Left hindlimb (tissue), 1 donor: ENCODE data around the gene ZFHX2.
A peak's percentile ranks its signal among the peaks of the same experiment; 100 is the strongest.

Experiments used
- DNase-seq: peaks from one replicate; pipeline ENCODE4 v3.0.0-alpha.2; 2018

ZFHX2 gene

DNA sequence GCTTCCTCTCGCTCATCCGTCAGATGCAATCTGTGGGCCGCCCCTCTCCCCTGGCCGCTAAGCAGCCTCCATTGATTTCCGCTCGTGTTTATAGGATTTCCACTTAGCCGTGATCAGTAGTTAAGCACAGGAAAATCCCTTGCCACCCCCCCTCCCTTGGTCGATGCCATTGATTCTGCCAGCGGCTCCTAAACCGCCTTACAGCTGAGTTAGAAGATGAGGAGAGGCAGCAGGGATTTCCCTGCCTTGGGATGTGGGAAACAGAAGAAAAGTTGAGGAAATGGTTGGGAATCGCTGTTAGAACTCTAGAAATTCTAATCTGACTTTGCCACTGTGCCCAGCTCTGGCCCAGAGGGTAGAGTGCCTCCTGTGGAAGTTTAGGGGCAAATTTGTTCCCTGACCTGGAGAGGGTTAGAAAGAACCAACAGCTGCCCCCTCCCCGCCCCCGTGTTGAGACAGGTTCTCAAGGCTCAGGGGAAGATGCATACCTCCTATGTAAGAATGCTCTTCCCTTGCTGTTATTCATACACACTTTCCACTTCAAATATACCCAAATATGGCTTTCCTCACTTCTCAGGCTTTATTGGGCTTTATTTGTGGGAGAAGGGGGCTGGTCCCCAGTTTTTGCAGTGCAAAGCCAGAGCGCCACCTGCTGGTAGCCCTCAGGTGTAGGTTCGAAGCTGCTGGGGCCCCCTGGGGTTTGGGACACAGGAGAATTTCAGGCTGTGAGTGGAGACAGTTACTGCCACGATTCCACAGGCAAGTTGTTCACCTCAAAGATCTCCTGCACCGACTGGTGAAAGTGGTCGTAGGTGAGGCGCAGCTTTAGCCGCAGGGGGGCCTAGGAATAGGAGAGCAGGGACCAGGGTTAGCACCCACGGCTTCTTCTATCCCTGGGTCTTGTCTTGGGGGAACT lies 7.7 kb upstream of the ZFHX2 start:
- DNase-seq, result no peak

DNA sequence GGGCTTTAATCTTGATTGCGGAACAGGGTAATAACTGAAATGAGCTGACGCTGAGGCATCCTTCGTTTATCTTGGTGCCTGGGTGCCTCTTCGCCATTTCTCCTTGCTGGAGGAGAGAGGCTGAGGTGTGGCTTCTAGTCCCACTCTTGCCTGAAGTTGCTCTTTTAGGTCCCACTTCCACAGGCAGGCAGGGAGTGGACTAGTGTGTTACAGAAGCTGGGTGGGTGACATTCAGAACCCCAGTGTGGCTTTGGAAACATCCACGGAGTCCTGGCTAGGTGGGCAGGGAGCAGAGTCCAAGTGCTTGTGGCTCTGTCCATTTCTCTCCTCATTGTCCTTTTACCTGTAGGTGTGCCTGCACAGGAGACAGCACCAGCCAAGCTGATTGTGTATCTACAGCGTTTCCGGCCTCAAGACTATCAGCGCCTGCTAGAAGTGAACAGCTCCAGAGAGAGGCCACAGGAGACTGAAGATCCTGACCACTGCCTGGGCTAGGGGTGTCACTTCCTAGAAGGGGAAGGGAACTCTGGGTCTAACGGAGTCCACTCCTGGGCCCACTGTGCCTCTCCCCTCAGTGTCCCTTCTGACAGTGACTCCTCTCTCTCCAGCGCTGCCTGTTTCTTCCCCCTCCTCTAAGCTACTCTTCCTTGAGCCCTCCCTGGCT lies 6.9 kb upstream of the ZFHX2 start:
- no peak for DNase-seq

DNA sequence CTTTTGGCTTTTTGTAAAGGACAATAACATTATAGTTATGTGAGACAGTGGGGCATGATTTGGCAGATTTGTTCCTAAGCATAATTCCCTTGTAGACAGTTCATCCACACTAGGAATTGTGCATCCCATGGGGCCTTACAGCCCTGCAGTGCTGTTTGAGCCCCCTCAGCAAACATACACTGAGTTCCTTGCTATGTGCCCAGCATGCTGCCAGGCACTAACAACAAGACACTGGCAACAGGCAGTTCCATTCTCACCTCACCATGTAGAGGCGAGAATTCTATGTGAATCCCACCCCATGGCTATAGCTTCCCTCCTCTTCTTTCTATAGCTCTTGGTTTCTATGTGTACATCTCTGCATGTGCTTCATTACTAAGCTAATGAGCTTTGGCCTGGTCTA lies 6.4 kb upstream of the ZFHX2 start:
- no peak for DNase-seq

DNA sequence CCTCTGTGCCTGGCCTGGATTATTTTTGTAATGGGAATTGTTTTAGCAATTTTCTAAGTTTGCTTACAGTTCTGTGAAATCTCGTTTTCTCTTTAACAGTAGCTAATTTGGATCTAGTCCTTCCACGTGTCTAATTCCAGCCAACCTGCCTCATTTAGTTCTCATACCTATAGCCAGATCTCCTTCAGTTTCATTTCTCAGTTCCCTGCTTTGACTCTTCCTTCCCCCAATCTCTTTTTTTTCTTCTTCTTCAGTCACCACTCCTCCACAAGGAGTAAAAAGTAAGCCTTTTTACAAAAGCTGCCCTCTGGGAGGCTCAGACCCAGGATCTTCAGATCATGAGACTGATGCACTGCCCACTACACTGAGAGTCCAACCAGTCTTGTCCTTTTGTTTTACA lies 6.0 kb upstream of the ZFHX2 start:
- DNase-seq, result no peak

DNA sequence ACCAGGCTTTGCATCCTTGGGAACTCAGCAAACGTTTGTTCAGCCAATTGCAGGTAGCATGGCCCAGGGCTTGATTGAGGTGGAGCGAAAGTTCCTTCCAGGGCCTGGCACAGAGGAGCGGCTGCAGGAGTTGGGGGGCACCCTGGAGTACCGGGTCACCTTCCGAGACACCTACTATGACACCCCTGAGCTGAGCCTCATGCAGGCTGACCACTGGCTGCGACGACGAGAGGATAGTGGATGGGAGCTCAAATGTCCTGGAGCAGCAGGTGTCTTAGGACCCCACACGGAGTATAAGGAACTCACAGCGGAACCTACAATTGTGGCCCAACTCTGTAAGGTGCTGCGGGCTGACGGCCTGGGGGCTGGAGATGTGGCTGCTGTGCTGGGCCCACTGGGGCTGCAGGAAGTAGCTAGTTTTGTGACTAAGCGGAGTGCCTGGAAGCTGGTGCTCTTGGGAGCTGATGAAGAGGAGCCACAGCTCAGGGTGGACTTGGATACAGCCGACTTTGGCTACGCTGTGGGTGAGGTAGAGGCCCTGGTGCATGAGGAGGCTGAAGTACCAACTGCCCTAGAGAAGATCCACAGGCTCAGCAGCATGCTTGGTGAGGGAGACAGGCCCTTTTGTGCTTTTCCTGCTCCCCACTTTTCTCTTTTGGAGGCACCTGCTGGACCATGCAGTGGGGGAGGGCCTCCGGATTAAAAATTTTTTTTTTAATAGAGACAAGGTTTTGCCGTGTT lies 5.3 kb upstream of the ZFHX2 start:
- DNase-seq, result no peak

DNA sequence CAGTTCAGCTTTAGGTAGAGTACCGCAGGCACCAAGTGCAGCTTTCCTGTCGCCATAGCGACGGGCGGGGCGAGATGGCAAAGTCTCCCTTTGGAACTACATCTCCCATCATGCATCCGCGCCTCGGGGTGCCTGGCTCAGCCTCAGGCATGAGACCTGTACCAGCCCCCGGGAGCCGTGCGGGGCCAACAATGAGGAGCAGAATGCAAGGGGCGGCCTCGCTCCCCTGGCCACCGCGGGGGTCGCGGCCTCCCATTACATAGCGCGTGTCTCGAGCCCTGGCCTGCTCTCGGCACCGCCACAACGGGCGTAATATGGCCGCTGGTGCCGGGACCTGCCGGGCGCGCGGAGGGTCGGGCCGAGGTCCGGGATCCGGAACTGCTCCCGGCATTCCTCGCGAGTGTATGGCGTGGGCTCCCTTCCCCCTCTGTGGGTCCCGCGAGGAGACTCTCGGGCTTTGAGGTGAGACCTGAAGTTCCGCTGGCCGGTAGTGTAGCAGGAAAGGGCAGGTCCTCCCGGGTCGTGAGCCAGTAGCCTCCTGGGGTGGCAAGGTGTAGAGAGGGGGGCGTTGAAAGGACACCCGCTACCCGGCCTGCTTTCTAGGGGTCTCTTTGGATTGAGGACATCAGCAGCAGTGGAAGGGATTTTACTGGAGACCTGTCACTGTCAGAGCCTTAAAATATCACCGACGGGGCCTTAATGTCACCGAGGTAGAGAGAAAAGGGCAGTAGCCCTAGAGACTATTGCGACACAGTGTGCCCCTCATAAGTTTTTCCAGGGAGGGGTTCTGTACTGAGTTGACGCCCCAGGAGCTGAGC lies 4.5 kb upstream of the ZFHX2 start, which contains the start of gene THTPA:
Gene THTPA (plus strand): TSS at position 390 of the 818 bp plus-strand sequence. CDS start 487 bp downstream, outside the sequence.
- DNase-seq, result peak; percentile 92

DNA sequence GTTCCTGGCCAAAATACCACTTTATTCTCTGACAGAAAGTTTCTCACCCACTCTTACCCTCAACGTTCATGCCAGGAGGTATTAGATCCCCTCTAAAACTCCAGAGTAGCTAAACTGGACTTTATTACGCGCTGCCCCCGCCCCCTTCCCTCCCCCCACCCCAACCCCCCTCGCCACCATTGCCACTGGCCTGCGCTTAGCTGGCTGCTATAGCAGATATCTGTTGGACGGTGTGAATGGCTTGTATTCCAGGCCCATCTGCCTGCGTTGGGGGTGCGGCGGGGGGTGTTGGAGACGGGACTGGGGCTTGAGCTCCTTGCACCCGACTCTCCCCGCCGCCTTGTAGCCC lies 3.9 kb upstream of the ZFHX2 start:
- DNase-seq, result no peak

DNA sequence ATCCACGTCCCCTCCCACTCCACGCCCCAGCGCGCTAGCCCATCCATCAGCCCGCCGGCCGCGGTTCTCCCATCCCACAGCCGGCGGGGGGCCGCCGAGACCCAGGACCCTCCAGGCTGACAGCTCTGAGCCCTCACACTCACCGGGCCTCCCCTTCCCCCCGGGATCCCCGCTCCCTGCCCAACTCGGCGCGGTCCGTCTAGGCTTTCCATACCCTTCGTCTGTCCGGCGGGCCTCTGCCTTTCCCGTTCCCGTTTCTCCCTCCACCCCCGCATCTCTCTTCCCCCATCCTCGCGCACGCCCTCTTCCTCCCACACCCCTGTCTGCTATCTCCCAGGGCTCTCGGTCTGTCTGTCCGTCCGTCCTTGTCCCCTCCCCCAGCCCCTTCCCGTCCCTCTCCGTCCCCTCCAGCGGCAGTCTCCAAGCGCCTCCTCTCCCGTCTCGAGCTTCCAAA lies 726 bp downstream of the ZFHX2 start:
- no peak for DNase-seq

DNA sequence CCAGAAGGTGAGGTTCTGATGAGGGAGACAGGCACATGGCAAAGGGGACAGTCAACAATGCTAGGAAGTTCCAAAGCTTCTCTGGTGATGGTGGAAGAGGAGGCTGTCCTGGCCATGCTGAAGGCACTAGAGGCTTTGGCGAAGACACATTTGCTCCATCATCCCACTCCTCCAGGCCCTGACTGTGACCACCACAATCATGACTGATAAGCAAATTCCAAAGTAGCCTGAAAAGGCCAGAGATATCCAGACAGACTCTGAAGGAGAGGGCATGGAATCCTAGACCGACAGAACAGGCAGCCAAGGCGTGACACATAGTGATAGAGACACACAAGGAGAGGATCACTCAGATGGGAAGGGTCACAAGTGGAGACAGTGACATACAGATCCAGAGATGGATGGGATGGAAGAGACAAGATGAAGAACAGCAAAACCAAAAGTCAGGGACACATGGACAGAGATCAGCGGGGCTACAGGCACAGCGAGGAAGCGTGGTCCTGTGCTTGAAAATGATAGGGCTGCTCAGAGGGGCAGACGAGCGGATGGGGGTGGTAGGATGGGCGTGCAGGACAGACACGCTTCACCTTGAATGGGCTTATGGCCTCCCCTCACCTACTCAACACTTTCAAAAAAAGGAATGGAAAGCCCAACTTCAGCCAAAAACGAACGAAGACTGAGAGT lies 1.3 kb downstream of the ZFHX2 start:
- DNase-seq, result peak; percentile 23

DNA sequence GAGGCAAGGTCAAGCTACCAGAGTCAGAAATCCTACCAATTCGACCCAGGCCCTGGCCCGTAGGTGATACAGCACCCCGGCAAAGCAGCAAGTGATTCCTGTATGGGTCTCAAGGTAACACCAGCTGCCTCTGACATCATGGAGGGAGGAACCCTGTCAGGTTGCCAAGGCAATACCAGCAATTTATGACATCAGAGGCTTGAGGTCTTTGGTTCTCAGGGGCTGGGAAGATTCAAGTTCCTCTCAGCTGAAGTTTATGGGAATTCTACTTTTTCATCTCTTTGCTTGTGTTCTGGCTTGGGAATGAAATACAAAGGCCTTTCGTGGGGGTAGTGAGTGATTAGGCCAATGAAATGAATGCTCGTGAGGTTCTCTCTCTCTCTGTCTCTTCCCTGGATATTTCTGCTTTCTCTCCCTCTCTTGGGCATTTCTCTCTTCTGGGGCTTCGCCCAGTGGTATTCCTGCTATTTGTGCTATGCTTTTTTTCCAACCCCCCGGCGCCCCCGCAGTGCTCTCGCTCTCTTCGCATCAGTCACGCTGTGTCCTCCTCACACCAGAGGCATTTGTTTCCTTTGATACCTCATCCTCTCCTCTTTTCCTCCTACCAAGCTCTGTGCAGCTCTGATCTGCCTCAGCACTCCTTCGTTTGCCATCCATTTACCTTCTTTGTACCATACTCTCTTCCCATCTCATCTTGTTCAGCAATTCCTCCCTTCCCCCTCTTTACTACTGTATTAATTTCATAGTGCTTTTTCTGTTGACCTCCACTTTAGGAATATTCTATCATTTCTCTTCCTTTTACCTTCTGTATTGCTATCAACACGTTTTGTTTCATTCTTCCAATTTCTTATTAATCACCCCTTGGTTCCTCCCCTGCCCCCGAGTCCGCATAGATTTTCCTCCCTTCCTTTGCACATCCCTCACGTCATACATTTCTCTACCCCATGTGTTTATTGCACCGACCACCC lies 2.9 kb downstream of the ZFHX2 start:
- peak; percentile 14 for DNase-seq

DNA sequence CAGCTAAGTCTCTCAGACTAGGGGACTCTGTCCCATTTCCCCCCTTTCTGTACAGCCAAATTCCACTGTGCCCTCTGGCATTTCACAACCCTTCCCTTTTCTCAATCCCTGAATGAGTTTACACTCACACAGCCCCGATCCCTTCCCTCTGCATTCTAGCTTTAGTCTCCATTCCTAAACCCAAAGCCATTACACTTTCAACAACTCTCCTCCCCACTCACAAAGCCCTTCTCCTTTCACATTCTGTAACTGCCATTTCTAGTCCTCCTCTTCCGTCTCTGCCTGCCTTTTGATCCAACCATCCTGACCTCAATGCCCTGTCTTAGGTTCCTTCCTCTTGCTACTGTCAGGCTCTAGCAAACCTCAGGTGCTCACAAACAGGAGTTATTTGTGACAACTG lies 3.6 kb downstream of the ZFHX2 start:
- DNase-seq, result no peak

DNA sequence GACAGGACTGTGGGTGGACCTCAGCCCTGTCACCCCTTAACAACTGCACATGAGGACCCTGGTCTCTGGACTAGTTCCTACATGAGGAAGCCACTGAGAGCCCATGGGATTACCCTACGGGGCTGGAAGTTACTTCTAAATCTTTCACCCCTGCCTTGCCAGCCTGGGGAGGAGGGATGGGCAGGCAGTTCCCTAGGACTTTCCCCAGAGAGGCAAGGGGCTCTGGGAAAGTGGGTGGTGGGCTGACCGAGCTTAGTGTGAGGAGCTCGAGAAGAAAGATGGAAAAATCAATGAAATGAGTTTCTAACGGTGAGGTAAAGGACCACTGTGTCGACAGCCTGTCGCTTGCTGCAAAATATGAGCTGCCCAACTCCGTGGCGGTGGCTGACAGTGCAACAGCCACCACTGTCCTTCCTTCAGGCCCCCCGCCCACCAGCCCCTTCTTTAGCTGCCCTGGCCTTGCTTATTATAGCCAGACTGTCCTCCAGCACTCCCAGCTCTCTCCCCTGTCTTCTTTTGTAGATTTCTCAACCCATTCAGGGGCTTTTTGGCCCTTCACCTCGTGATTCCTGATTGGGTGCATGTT lies 5.0 kb downstream of the ZFHX2 start:
- DNase-seq, result no peak

DNA sequence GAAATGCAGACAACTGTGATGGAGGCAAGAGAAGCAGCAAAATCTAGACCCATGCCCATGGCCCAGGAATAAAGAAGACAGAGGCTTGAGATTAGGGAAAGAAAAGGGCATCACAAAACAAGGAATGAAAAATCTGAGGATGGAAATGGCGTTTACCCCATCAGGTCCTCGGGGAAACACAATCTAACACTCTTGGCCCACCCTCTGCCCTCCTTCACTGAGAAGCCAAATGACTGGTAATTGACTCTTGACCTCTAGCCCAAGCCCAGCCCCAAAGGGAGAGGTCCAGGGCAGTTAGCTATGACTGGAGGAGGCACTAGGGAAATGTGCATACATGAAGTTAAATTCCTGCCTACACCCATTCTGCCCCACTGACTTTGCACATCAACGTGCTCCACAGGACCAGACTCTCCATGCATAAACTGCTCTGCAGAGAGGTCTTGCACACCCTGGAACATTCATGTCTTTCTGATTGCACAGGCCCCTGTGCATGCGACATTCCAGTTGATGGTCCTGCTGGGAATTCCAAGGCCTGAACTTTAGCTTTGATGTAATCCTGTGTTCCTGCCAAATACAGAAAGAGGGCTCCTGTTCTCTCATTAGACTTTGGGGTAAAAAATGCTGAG lies 5.7 kb downstream of the ZFHX2 start:
- DNase-seq, result no peak

DNA sequence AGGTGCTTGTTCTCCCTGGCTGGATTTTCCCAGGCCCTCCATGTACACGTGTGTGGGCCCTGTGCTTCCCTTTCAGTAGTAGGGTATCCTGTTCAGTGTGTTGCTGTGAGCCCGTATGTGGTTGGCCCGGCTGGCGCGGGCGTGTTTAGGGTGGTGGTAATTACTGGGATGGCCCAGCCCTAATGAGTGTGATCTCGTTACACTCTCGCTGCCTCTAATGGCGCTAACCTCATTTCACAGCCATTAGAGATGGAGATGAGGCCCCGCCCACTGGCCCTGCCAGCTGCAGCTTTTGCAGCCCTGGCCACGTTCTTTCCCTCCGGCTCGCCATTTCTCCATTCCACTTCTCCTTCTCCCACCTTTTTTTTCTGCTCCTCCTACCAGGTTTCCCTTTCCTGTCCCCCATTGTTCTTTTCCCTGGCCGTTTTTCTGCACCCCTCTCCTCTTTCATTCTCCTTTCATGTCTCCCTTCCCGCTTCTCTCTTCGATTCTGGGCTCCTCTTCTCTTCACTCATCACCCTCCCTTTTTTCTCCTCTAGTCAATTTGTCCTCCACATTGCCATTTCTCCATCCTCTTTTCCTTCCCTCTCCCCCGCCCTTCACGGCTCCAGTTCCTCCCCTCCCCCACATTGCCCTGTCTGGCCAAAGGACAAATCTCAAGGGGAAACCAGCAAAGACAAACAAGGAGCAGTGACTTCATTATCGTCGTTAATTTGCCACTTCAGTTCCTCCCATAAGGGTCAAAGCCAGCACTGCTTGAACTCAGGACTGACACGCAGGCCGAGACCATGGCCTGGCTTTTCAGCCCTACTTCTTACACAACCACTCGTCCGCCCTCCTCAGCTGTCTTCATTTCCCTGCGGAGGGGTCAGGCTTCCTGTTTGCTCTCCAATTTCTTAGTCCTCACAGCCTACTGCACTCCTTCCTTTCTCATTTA lies 6.8 kb downstream of the ZFHX2 start:
- no peak for DNase-seq

DNA sequence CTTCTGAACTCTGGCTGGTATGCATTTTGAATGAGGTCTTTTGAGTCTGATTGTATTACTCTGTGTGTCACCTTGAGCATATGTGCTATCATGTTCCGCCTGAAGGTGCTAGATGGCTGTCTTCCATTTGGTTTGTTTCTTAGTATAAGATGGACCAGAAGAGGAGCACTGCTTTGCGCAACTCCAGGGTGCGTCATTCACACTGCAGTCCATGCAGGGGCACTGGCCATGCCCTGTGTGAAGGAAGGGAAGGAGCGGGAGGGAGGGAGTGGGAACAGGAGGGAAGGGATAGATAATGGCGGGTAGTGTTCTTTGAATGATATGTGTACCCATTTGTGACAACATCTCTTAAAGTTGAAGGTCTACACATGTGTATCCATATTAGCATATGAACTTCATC lies 8.2 kb downstream of the ZFHX2 start:
- no peak for DNase-seq

DNA sequence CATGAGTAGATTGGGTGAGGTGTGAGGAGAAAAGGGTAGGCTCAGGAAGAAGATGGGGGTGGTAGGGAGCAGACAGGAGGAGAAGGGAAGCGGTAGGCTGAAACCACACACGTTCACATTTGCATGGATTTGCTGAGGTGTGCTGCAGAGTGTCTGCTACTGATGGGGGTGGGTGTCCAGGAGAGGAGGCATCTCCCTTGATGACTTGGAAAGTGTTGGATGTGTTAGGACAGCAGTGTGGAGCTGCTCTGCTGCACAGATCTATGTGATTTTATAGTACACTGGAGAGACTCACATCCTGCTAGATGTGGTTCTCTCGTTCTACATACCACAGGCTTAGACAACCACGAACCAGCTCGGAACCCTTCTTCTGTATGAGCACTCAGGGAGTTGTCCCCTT lies 9.3 kb downstream of the ZFHX2 start:
- DNase-seq, result no peak

DNA sequence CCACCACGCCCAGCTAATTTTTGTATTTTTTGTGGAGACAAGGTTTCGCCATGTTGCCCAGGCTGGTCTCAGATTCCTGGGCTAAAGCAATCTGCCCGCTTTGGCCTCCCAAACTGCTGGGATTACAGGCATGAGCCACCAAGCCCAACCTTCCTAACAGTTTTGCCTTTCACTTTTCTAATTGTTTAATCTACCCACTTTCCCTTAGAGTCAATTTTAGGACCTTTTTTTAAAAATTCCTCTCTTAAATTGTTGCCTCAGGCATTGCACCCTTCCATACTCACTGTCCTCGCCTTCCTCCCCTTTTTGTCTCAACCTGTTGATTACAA lies 11.5 kb downstream of the ZFHX2 start:
- DNase-seq, result no peak

DNA sequence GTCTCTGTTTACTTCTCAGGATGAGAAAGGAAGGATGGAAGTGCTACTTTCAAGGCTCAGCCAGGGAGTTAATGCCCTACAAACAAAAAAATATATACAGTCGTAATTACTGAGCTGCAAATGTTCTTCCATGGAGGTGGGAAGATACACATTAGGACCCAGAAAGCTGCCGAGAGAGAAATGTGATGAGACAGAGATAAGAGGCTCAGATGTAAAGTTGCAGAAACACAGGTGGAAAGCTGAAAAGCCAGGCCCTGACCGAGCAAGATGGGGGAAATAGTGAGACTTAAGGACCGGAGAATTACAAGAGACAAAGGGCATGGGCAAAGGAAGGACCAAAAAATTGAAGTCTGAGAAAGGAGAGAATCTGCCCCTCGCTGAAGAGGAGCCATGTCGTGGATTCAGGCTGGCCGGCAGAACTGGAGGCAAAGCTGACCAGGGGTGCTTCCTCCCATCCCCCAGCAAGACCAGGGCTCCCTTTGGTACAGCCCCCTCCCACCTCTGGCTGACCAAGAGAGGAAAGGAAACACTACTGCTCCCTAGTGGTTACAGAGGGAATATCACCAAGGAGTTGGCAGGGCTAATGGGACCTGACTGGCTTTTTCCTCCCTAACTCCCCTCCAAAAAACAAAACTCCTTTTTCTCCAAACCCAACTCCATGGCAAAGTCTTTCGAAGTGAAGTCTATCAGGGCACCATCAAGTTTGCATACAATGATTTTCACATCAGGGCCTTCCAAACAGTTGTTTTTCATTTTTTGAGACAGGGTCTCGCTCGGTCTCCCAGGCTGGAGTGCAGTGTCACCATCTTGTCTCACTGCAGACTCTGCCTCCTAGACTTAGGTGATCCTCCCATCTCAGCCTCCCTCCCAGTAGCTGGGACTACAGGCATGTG lies 12.1 kb downstream of the ZFHX2 start:
- peak; percentile 34 for DNase-seq
